BE2C (cell line): Measurements from ENCODE around the gene ARHGAP26.

Source experiments
- DNase-seq: peaks from one replicate; pipeline ENCODE4 v3.0.0-alpha.2; 2020
- H3K27me3 ChIP-seq: fragments of 250-450 bp; sonication (Bioruptor Pico); 2 replicates; pipeline ENCODE4 v1.5.1; 2020; ENCODE audit warnings: mild to moderate bottlenecking
- H3K36me3 ChIP-seq: fragments of 250-450 bp; sonication (Bioruptor Pico); 2 replicates; pipeline ENCODE4 v1.5.1; 2020; ENCODE audit warnings: mild to moderate bottlenecking
- H3K4me1 ChIP-seq: fragments of 250-450 bp; sonication (Bioruptor Pico); 2 replicates; pipeline ENCODE4 v1.5.1; 2020
- H3K4me3 ChIP-seq: 2 replicates; pipeline ENCODE4 v1.5.1; 2011; ENCODE audit warnings: low read depth, low read length
- H3K9me3 ChIP-seq: fragments of 250-450 bp; sonication (Bioruptor Pico); 2 replicates; pipeline ENCODE4 v1.5.1; 2020
- TF ChIP-seq, protein P1 (sequence below): IDR thresholded peaks from 2 replicates; pipeline ENCODE4 v1.5.1; 2012; ENCODE audit warnings: mild to moderate bottlenecking, low read depth, low read length

Gene ARHGAP26

GRCh38 chr5:143053780-143054179, 283.6 kb downstream of the ARHGAP26 start:
- Histone ChIP-seq H3K4me3 (no peak overlapping the region), H3K4me1 (peaks cover 3% of the 10 kb centered on the region; the same call in 1 of the 2 replicates), H3K9me3 (no peaks in the 10 kb centered on the region), H3K36me3 (no peaks in the 10 kb centered on the region), H3K27me3 (no peaks in the 10 kb centered on the region)
- no peak for DNase-seq
- TF ChIP-seq, protein P1, sequence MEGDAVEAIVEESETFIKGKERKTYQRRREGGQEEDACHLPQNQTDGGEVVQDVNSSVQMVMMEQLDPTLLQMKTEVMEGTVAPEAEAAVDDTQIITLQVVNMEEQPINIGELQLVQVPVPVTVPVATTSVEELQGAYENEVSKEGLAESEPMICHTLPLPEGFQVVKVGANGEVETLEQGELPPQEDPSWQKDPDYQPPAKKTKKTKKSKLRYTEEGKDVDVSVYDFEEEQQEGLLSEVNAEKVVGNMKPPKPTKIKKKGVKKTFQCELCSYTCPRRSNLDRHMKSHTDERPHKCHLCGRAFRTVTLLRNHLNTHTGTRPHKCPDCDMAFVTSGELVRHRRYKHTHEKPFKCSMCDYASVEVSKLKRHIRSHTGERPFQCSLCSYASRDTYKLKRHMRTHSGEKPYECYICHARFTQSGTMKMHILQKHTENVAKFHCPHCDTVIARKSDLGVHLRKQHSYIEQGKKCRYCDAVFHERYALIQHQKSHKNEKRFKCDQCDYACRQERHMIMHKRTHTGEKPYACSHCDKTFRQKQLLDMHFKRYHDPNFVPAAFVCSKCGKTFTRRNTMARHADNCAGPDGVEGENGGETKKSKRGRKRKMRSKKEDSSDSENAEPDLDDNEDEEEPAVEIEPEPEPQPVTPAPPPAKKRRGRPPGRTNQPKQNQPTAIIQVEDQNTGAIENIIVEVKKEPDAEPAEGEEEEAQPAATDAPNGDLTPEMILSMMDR, result no peak

GRCh38 chr5:143054480-143054941, 284.3 kb downstream of the ARHGAP26 start:
- Histone ChIP-seq H3K4me3 (no peak overlapping the region), H3K4me1 (peaks cover 3% of the 10 kb centered on the region; the same call in 1 of the 2 replicates), H3K27me3 (no peaks in the 10 kb centered on the region), H3K36me3 (no peaks in the 10 kb centered on the region), H3K9me3 (no peaks in the 10 kb centered on the region)
- TF ChIP-seq, protein P1, result no peak
- no peak for DNase-seq

DNA sequence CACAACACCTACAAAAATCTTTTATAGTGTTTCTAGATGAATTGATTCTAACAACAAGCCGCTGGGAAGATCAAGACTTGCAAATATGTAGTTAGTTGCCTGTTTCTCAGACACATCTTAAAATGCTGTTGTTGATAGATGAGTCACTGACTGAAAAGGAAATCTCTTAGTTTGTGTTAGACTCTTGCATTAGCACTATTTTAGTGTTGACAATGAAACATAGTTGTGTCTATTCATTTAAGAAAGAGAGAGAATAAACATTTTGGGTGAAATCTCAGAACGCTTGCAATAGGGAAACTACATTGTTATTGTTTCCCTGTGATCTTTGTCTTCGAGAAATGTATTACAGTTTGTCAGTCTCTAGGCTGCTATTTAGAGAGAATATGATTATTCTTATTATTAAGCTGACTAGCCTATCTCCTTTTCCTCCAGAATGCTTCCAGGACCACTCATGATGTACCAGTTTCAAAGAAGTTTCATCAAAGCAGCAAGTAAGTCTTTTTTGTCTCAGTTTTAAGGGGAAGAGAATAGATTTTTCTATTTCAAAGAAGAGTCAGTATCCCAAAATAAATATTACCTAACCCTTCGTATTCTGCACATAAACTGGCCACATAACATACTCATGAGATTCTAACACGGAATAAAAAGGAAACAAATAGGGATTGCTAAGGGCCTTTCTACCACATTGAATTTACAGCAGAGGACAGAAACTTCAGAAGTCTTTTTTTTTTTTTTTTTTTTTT, 285.6 kb downstream of the ARHGAP26 start:
- TF ChIP-seq, protein P1, result no peak
- H3K4me3 ChIP-seq, result no peak overlapping the region
- H3K4me1 ChIP-seq, result peaks cover 3% of the 10 kb centered on the region; the same call in 1 of the 2 replicates
- H3K27me3 ChIP-seq, result no peaks in the 10 kb centered on the region
- H3K36me3 ChIP-seq, result no peaks in the 10 kb centered on the region
- H3K9me3 ChIP-seq, result no peaks in the 10 kb centered on the region
- DNase-seq, result no peak

DNA sequence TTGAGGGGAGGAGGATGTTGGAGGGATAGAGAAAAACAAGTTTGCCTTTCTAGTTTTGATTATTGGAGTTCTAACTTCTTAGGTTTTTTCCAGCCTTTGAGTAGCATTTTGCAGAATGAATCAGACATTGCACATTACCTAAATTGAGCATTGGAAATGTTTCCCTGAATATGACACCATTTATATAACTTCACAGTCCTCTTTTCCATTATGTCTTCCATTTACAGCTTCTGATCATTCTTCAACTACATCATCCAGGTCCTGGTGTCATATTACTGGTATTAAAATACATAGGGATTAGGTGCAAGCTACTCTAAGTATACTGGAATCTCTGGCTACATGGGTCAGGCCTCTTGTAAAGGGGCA, 286.1 kb downstream of the ARHGAP26 start:
- DNase-seq, result no peak
- H3K4me1 ChIP-seq, result peaks cover under 1% of the 10 kb centered on the region; the same call in 1 of the 2 replicates
- no peaks in the 10 kb centered on the region for H3K36me3 ChIP-seq
- H3K27me3 ChIP-seq, result no peaks in the 10 kb centered on the region
- no peak overlapping the region for H3K4me3 ChIP-seq
- TF ChIP-seq, protein P1, result no peak
- no peaks in the 10 kb centered on the region for H3K9me3 ChIP-seq

DNA sequence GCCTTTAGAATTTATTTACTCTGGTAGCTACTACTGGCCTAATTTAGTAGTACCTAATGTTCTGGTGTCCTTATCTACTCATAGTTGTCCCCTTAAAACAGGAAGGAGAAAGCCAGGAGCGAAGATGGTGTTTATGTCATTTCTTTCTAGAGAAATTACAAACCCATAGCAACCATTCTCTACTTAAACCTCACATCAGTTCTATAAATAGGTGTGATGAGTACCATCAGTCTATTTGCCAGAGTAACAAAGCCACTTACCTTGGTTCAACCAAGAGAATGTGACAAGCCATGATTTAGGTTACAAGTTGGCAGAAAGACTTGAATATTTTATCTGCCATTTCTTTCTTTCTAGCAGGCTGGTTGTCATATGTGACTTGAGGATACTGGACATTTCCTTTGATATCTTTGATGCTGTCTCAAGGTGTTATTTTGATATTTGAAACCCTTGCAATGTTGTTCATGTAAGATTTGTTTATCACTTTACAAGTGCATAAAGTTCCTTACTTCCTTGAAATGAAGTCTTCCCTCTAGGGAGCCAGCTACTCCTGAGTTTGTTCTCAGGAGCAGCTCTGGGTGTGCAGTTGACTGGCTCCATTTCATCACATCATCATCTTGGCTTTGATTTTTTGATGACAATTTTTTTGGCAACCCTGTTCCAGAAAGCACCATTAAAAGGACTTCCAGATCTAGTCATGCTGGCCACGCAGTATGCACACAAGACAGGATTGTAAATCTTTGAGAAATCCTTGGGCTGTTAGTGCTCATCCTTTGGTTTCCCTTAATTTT, 286.8 kb downstream of the ARHGAP26 start:
- Histone ChIP-seq H3K9me3 (no peaks in the 10 kb centered on the region), H3K4me1 (no peaks in the 10 kb centered on the region), H3K27me3 (no peaks in the 10 kb centered on the region), H3K36me3 (no peaks in the 10 kb centered on the region), H3K4me3 (no peak overlapping the region)
- DNase-seq, result no peak
- TF ChIP-seq, protein P1, result no peak
